Trophoblast cell (in vitro differentiated cells and primary cell): Measurements from ENCODE around the gene SLC2A8.
A peak's percentile ranks its signal among the peaks of the same experiment; 100 is the strongest.

ENCODE experiments used
- DNase-seq, 2 donors: peaks; one replicate each; pipeline ENCODE4 v3.0.0-alpha.2; 2016
- H2AFZ ChIP-seq: 2 replicates; pipeline ENCODE4 v1.6.1; 2013; ENCODE audit warnings: low read length, moderate library complexity, mild to moderate bottlenecking; ENCODE audit not compliant: insufficient read depth, poor library complexity
- H2AK5ac ChIP-seq: 2 replicates; pipeline ENCODE4 v1.6.1; 2013; ENCODE audit warnings: mild to moderate bottlenecking, low read length
- H2BK120ac ChIP-seq: 2 replicates; pipeline ENCODE4 v1.6.1; 2013; ENCODE audit warnings: low read length, mild to moderate bottlenecking, moderate library complexity; ENCODE audit not compliant: insufficient read depth, poor library complexity
- H2BK12ac ChIP-seq: 2 replicates; pipeline ENCODE4 v1.6.1; 2013; ENCODE audit warnings: mild to moderate bottlenecking, low read length, moderate library complexity
- H2BK5ac ChIP-seq: 2 replicates; pipeline ENCODE4 v1.6.1; 2013; ENCODE audit warnings: low read length, low read depth, moderate library complexity, mild to moderate bottlenecking; ENCODE audit not compliant: poor library complexity
- H3K14ac ChIP-seq: 2 replicates; pipeline ENCODE4 v1.6.1; 2013; ENCODE audit warnings: mild to moderate bottlenecking, low read length
- H3K18ac ChIP-seq: 2 replicates; pipeline ENCODE4 v1.6.1; 2013; ENCODE audit warnings: mild to moderate bottlenecking, low read length
- H3K23ac ChIP-seq: 2 replicates; pipeline ENCODE4 v1.6.1; 2013; ENCODE audit warnings: low read length
- H3K27ac ChIP-seq: 2 replicates; pipeline ENCODE4 v1.5.1; 2013; ENCODE audit warnings: low read depth, mild to moderate bottlenecking, inconsistent platforms, low read length, moderate library complexity
- H3K27me3 ChIP-seq: 2 replicates; pipeline ENCODE4 v1.6.1; 2013; ENCODE audit warnings: inconsistent platforms, mild to moderate bottlenecking, low read length, moderate library complexity; ENCODE audit not compliant: insufficient read depth
- H3K36me3 ChIP-seq, 2 experiments: 1 replicate in 1 of 2; 2 replicates in 1 of 2; pipeline ENCODE4 v1.6.1; 2013; ENCODE audit warnings: low read length in 2 of 2, mild to moderate bottlenecking in 2 of 2, moderate library complexity in 1 of 2; ENCODE audit not compliant: insufficient read depth in 2 of 2, control insufficient read depth in 1 of 2
- H3K4ac ChIP-seq: 2 replicates; pipeline ENCODE4 v1.6.1; 2013; ENCODE audit warnings: low read depth, mild to moderate bottlenecking, low read length, moderate library complexity
- H3K4me1 ChIP-seq, 2 experiments: 1 replicate in 1 of 2; 2 replicates in 1 of 2; pipeline ENCODE4 v1.6.1; 2013; ENCODE audit warnings: low read length in 2 of 2, mild to moderate bottlenecking in 2 of 2, moderate library complexity in 1 of 2; ENCODE audit not compliant: insufficient read depth in 2 of 2, control insufficient read depth in 1 of 2
- H3K4me2 ChIP-seq: 2 replicates; pipeline ENCODE4 v1.6.1; 2013; ENCODE audit warnings: inconsistent platforms, mild to moderate bottlenecking, low read length, moderate library complexity
- H3K4me3 ChIP-seq: 2 replicates; pipeline ENCODE4 v1.5.1; 2013; ENCODE audit warnings: mild to moderate bottlenecking, low read depth, low read length, inconsistent platforms
- H3K79me1 ChIP-seq: one replicate; pipeline ENCODE4 v1.6.1; 2013; ENCODE audit warnings: low read length
- H3K79me2 ChIP-seq: 2 replicates; pipeline ENCODE4 v1.6.1; 2013; ENCODE audit warnings: low read length, mild to moderate bottlenecking; ENCODE audit not compliant: control insufficient read depth, insufficient read depth, poor library complexity
- H3K9ac ChIP-seq: 2 replicates; pipeline ENCODE4 v1.6.1; 2013; ENCODE audit warnings: mild to moderate bottlenecking, low read length
- H3K9me3 ChIP-seq: 2 replicates; pipeline ENCODE4 v1.6.1; 2013; ENCODE audit warnings: low read depth, mild to moderate bottlenecking, control low read depth, inconsistent platforms, low read length; ENCODE audit not compliant: insufficient read depth
- H4K12ac ChIP-seq: 2 replicates; pipeline ENCODE4 v1.6.1; 2013; ENCODE audit warnings: low read depth, mild to moderate bottlenecking, low read length, moderate library complexity
- H4K8ac ChIP-seq: 2 replicates; pipeline ENCODE4 v1.6.1; 2013; ENCODE audit warnings: low read depth, mild to moderate bottlenecking, low read length, moderate library complexity
- H4K91ac ChIP-seq: one replicate; pipeline ENCODE4 v1.6.1; 2013; ENCODE audit warnings: low read depth, mild to moderate bottlenecking, low read length, moderate library complexity
- WGBS: extraction: QIAGEN DNeasy Blood & Tissue Kit; methylation state at CpG from one replicate; pipeline ENCODE4 v1.1.7; 2013; ENCODE audit warnings: missing lambda C conversion rate; ENCODE audit not compliant: insufficient read length, insufficient coverage; ENCODE audit errors: extremely low coverage; 5-methylcytosine and 5-hydroxymethylcytosine counted together

The SLC2A8 gene

DNA sequence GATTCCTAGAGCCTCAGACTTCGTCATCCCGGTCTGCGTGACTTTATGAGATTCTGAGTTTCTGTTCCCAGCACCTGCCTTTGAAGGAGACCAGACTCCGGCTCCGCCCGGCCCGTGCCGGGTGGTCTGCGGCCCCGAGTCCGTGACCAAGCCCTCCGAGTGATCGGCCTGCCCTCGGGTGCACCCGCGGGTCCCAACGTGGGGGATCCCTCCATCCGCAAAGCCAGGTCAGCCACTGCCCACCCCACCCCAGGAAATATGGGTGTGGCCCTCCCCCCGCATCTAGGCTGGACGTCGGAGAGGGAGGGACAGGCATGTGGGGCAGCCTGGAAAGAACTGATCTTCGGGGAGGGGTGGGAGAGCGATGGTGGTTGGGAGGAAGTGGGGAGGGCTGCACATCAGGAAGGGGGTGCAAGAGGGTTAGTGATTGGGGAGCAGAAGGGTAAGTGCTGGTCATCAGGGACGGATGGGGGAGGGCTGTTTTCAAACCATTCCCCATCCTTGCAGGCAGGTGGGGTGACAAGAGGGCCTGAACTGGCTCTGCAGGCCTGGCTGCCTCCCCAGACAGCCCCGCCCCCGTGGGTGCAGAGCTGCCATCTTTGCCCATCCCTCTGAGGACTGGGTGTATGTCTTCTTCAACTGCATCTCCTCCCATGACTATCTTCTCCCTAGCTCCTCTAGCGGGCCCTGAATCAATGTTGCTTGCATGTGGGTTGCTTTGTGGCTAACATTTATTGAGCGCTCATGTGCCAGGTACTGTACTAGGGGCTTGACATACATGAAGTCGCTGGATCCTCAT is 55.1 kb downstream of the SLC2A8 start:
- H3K4ac ChIP-seq, result peak overlapping the region; percentile 49
- peak overlapping the region; percentile 25 for H2AK5ac ChIP-seq
- H3K27me3 ChIP-seq, result no peaks in the 10 kb centered on the region
- peak overlapping the region; percentile 10 for H2BK12ac ChIP-seq
- peak overlapping the region; percentile 20 for H4K8ac ChIP-seq
- H2BK5ac ChIP-seq, result peak overlapping the region; percentile 55
- peak overlapping the region; percentile 18 for H2AFZ ChIP-seq
- no peaks in the 10 kb centered on the region for H3K9me3 ChIP-seq
- peak overlapping the region; percentile 91 for H3K4me2 ChIP-seq
- peaks cover 18% of the 10 kb centered on the region for H3K79me1 ChIP-seq
- H4K12ac ChIP-seq, result peak overlapping the region; percentile 36
- H3K14ac ChIP-seq, result peak overlapping the region; percentile 43
- no CpG with 5 or more reads among the region's 29 CpGs for WGBS
- peak overlapping the region; percentile 26 for H3K27ac ChIP-seq
- H3K18ac ChIP-seq, result peak overlapping the region; percentile 40
- peak overlapping the region; percentile 92 for H3K4me3 ChIP-seq
- peaks cover 23% of the 10 kb centered on the region for H3K79me2 ChIP-seq
- H4K91ac ChIP-seq, result peak overlapping the region; percentile 80
- peak in 1 of 2 donors; percentile 56 for DNase-seq
- H3K4me1 ChIP-seq, result peaks cover 11 to 20% of the 10 kb centered on the region in 2 experiments
- peaks cover 30 to 40% of the 10 kb centered on the region in 2 experiments for H3K36me3 ChIP-seq
- H3K9ac ChIP-seq, result peak overlapping the region; percentile 70
- no peak overlapping the region for H3K23ac ChIP-seq
- H2BK120ac ChIP-seq, result peak overlapping the region; percentile 23

DNA sequence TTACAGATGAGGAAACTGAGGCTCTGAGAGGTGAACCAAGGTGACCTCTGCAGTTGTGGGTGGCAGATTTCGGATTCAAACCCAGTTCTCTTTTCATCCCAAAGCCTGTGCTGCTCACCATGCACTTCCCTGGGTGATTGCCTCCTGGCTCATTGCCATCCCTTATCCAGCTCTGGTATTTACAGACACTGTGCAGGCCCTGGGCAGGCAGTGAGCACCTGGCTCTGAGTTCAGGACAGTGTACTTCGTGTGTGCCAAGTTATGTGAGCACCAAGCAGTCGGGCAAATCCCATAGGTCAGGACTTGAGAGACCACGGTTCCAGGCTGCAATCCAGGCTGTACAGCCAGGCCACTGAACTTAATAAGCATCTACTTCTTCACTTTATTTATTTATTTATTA is 55.7 kb downstream of the SLC2A8 start:
- Histone ChIP-seq H4K12ac (no peak overlapping the region), H3K14ac (no peak overlapping the region), H2AK5ac (no peak overlapping the region), H3K27ac (no peak overlapping the region), H3K18ac (no peak overlapping the region), H2BK12ac (no peak overlapping the region), H3K9me3 (no peaks in the 10 kb centered on the region), H3K4me2 (peak overlapping the region; percentile 91), H4K8ac (no peak overlapping the region), H3K27me3 (no peaks in the 10 kb centered on the region), H2BK120ac (no peak overlapping the region), H3K79me1 (peaks cover 18% of the 10 kb centered on the region), H3K23ac (no peak overlapping the region), H3K79me2 (peaks cover 23% of the 10 kb centered on the region), H2BK5ac (no peak overlapping the region), H3K9ac (no peak overlapping the region), H3K4me3 (no peak overlapping the region), H3K4ac (no peak overlapping the region), H3K4me1 (peaks cover 11 to 20% of the 10 kb centered on the region in 2 experiments), H3K36me3 (peaks cover 30 to 40% of the 10 kb centered on the region in 2 experiments), H2AFZ (no peak overlapping the region), H4K91ac (no peak overlapping the region)
- no peak for DNase-seq
- no CpG with 5 or more reads among the region's 4 CpGs for WGBS

DNA sequence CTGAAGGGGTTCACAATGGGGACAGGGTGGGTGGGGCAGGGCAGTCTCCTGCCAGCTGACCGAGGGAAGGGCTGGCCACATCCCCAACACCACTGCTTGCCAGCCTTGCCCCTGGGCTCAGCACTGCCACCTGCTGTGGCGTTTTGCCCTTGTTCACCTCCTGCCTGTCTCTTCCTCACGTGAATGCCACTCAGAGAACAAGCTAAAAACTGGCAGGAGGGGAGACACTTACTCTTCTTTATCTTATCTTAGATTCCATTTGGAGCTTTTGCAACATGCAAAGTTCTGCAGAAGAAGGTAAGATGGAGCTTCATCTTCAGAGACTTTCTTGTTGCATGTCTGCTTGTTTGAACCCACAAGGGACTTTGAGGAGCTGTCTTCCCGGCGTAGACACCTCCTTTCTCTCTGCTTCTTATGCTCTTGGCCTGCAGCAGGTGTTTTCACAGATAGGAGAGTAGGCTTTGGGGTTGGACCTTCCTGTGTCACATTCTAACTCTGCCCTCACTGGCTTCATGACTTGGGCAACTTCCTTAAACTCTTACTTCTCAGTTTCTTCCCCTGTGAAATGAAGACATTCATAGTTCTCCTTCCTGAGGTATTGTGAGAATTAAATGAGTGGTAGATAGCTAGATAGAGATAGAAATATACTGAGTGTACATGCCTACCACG is 58.5 kb downstream of the SLC2A8 start:
- H3K27me3 ChIP-seq, result no peaks in the 10 kb centered on the region
- no peak overlapping the region for H2BK120ac ChIP-seq
- no peak overlapping the region for H3K14ac ChIP-seq
- H3K4me3 ChIP-seq, result no peak overlapping the region
- no peak overlapping the region for H4K91ac ChIP-seq
- no peak overlapping the region for H3K9ac ChIP-seq
- H3K23ac ChIP-seq, result no peak overlapping the region
- H3K4me1 ChIP-seq, result peaks cover 3 to 5% of the 10 kb centered on the region in 2 experiments
- no peak overlapping the region for H3K4me2 ChIP-seq
- H2AFZ ChIP-seq, result no peak overlapping the region
- no peak overlapping the region for H2BK12ac ChIP-seq
- no CpG with 5 or more reads among the region's 6 CpGs for WGBS
- peaks cover 22 to 31% of the 10 kb centered on the region in 2 experiments for H3K36me3 ChIP-seq
- no peak for DNase-seq
- no peak overlapping the region for H2AK5ac ChIP-seq
- no peaks in the 10 kb centered on the region for H3K9me3 ChIP-seq
- H3K79me1 ChIP-seq, result peaks cover 16% of the 10 kb centered on the region
- H3K4ac ChIP-seq, result no peak overlapping the region
- H4K12ac ChIP-seq, result no peak overlapping the region
- H3K18ac ChIP-seq, result no peak overlapping the region
- H3K27ac ChIP-seq, result no peak overlapping the region
- H3K79me2 ChIP-seq, result peaks cover 10% of the 10 kb centered on the region
- H2BK5ac ChIP-seq, result no peak overlapping the region
- no peak overlapping the region for H4K8ac ChIP-seq

DNA sequence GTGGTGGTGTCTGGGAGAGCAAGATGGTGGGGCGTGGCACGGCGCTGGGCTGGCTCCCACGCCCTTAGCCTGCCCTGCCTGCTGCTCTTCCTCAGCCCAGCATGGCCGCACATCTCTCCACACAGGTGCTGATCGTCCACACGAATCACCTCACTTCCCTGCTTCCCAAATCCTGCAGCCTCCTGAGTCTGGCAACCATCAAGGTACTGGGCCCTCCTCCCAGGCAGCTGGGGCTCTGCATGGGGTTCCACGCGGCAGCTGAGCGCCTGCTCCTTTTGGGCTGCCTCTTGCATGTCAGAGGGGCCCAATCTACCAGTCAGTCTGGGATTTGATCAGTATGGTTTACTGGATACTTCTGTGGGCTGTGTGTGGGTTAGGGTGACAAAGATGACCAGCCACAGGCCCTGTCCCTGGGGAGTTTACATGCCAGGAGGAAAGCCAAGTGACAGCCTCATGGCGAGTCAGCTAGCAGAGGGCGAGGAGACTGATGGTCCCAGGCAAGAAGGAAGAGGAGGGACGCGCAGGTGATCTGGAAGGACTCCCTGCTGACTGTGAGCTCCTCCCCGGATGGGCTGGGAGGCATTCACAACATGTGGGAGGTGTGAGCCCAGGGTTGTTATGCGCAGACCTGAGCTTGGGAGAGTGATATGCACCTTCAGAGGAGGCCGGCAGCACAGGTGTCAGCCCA is 60.4 kb downstream of the SLC2A8 start:
- no peak overlapping the region for H4K12ac ChIP-seq
- H3K79me1 ChIP-seq, result no peaks in the 10 kb centered on the region
- no peak overlapping the region for H3K4ac ChIP-seq
- peaks cover 36 to 47% of the 10 kb centered on the region in 2 experiments for H3K36me3 ChIP-seq
- no peak overlapping the region for H3K14ac ChIP-seq
- no peak overlapping the region for H2BK12ac ChIP-seq
- H4K8ac ChIP-seq, result no peak overlapping the region
- H3K27me3 ChIP-seq, result no peaks in the 10 kb centered on the region
- H4K91ac ChIP-seq, result no peak overlapping the region
- H2AK5ac ChIP-seq, result no peak overlapping the region
- no peak overlapping the region for H3K18ac ChIP-seq
- H3K23ac ChIP-seq, result no peak overlapping the region
- no peaks in the 10 kb centered on the region for H3K79me2 ChIP-seq
- no peak overlapping the region for H3K9ac ChIP-seq
- no peak overlapping the region for H2BK5ac ChIP-seq
- no peak overlapping the region for H3K4me2 ChIP-seq
- H2AFZ ChIP-seq, result no peak overlapping the region
- DNase-seq, result no peak
- no CpG with 5 or more reads among the region's 17 CpGs for WGBS
- no peak overlapping the region for H2BK120ac ChIP-seq
- no peak overlapping the region for H3K4me3 ChIP-seq
- no peaks in the 10 kb centered on the region for H3K9me3 ChIP-seq
- no peak overlapping the region for H3K27ac ChIP-seq
- H3K4me1 ChIP-seq, result peaks cover under 1% of the 10 kb centered on the region in 2 experiments
